ENCODE results near the gene RRP8. TPM values are rescaled to one million over a fixed set of nuclear protein-coding genes. Genes with fewer than 3 reads are reported as not detected.
A peak's percentile ranks its signal among the peaks of the same experiment; 100 is the strongest.

The RRP8 gene
- total and polyA plus RNA-seq, 10 of the 15 experiments (the other 5 are each of a cell fraction or from before 2014, with no cell fraction given): 4.7 to 51.2 (median 23.9) TPM

DNA sequence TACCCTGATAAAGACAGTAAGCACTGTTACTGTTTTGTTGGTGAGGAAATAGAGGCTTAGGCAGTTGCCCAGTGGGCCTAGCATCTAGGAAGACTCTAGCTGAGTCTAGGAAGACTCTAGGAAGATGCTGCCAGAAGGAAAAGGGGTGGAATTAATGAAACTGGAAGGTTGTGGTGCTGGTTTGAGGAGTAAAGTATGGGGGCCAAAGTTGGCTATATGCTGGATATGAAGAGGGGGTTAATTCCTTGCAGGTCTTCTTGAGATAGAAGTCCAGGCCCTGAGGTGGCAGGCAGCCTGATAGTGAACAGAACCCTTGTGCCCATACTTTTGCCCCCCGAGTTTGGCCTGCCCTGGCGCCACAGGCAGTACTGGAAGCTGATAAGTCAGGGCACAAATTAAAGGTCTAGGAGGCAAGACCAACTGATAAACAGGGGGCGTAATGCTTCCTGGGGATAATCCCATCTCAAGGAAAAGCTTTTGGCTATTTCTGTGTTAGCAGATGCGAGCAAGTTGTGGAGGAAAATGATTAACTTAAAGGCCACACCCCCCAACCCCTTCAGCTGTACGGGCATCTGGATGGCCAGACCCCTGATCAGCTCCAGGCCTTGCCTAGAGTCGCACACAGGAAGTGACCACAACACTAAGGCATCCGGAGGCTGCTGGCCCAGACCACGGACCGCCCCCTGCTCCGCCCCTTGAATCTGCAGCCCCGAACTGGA, 3.2 kb upstream of the RRP8 start (continued):
- TF ChIP-seq SMC3 (IDR thresholded peaks at IDR 0.05; ENCODE audit: borderline replicate concordance, low read length): no peak
- no peak for TF ChIP-seq SP1 (IDR thresholded peaks at IDR 0.05; ENCODE audit: low read depth, low read length)
- no peak for TF ChIP-seq CEBPB (IDR thresholded peaks at IDR 0.05; ENCODE audit: borderline replicate concordance in 1 of 2, low read depth in 2 of 2, low read length in 2 of 2)
- TF ChIP-seq ZNF217 (IDR thresholded peaks at IDR 0.05): no peak
- TF ChIP-seq, protein P1, sequence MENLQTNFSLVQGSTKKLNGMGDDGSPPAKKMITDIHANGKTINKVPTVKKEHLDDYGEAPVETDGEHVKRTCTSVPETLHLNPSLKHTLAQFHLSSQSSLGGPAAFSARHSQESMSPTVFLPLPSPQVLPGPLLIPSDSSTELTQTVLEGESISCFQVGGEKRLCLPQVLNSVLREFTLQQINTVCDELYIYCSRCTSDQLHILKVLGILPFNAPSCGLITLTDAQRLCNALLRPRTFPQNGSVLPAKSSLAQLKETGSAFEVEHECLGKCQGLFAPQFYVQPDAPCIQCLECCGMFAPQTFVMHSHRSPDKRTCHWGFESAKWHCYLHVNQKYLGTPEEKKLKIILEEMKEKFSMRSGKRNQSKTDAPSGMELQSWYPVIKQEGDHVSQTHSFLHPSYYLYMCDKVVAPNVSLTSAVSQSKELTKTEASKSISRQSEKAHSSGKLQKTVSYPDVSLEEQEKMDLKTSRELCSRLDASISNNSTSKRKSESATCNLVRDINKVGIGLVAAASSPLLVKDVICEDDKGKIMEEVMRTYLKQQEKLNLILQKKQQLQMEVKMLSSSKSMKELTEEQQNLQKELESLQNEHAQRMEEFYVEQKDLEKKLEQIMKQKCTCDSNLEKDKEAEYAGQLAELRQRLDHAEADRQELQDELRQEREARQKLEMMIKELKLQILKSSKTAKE (IDR thresholded peaks at IDR 0.05; ENCODE audit: low read depth, poor library complexity, severe bottlenecking): no peak
- no peak for TF ChIP-seq IKZF2 (IDR thresholded peaks at IDR 0.05)
- peak; percentile 27; the same call in 1 of the 2 replicates for TF ChIP-seq IKZF1 (conservative IDR thresholded peaks at IDR 0.05)
- peak; percentile 27; the same call in 1 of the 2 replicates for TF ChIP-seq POLR2AphosphoS5 (IDR thresholded peaks at IDR 0.05; ENCODE audit: low read length)
- TF ChIP-seq EED (IDR thresholded peaks at IDR 0.05; ENCODE audit: low read depth): 0 out of 2 replicates have a peak, but pooled peaks have one; percentile 16
- no peak for TF ChIP-seq ZNF207 (IDR thresholded peaks at IDR 0.05; ENCODE audit: borderline replicate concordance)
- TF ChIP-seq, protein P2, sequence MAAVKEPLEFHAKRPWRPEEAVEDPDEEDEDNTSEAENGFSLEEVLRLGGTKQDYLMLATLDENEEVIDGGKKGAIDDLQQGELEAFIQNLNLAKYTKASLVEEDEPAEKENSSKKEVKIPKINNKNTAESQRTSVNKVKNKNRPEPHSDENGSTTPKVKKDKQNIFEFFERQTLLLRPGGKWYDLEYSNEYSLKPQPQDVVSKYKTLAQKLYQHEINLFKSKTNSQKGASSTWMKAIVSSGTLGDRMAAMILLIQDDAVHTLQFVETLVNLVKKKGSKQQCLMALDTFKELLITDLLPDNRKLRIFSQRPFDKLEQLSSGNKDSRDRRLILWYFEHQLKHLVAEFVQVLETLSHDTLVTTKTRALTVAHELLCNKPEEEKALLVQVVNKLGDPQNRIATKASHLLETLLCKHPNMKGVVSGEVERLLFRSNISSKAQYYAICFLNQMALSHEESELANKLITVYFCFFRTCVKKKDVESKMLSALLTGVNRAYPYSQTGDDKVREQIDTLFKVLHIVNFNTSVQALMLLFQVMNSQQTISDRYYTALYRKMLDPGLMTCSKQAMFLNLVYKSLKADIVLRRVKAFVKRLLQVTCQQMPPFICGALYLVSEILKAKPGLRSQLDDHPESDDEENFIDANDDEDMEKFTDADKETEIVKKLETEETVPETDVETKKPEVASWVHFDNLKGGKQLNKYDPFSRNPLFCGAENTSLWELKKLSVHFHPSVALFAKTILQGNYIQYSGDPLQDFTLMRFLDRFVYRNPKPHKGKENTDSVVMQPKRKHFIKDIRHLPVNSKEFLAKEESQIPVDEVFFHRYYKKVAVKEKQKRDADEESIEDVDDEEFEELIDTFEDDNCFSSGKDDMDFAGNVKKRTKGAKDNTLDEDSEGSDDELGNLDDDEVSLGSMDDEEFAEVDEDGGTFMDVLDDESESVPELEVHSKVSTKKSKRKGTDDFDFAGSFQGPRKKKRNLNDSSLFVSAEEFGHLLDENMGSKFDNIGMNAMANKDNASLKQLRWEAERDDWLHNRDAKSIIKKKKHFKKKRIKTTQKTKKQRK (IDR thresholded peaks at IDR 0.05; ENCODE audit: low read depth, low read length): no peak
- no peak for TF ChIP-seq CHD4 (IDR thresholded peaks at IDR 0.05)
- TF ChIP-seq GABPA (IDR thresholded peaks at IDR 0.05; ENCODE audit: low read depth): 0 out of 2 replicates have a peak, but pooled peaks have one; percentile 38
- TF ChIP-seq, protein P3, sequence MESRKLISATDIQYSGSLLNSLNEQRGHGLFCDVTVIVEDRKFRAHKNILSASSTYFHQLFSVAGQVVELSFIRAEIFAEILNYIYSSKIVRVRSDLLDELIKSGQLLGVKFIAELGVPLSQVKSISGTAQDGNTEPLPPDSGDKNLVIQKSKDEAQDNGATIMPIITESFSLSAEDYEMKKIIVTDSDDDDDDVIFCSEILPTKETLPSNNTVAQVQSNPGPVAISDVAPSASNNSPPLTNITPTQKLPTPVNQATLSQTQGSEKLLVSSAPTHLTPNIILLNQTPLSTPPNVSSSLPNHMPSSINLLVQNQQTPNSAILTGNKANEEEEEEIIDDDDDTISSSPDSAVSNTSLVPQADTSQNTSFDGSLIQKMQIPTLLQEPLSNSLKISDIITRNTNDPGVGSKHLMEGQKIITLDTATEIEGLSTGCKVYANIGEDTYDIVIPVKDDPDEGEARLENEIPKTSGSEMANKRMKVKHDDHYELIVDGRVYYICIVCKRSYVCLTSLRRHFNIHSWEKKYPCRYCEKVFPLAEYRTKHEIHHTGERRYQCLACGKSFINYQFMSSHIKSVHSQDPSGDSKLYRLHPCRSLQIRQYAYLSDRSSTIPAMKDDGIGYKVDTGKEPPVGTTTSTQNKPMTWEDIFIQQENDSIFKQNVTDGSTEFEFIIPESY (IDR thresholded peaks at IDR 0.05): no peak
- no peak for TF ChIP-seq ZBED1 (IDR thresholded peaks at IDR 0.05; ENCODE audit: borderline replicate concordance)
- TF ChIP-seq, protein P4, sequence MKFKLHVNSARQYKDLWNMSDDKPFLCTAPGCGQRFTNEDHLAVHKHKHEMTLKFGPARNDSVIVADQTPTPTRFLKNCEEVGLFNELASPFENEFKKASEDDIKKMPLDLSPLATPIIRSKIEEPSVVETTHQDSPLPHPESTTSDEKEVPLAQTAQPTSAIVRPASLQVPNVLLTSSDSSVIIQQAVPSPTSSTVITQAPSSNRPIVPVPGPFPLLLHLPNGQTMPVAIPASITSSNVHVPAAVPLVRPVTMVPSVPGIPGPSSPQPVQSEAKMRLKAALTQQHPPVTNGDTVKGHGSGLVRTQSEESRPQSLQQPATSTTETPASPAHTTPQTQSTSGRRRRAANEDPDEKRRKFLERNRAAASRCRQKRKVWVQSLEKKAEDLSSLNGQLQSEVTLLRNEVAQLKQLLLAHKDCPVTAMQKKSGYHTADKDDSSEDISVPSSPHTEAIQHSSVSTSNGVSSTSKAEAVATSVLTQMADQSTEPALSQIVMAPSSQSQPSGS (IDR thresholded peaks at IDR 0.05; ENCODE audit: low read length): no peak
- TF ChIP-seq NFXL1 (IDR thresholded peaks at IDR 0.05; ENCODE audit: borderline replicate concordance): no peak
- TF ChIP-seq CHD2 (IDR thresholded peaks at IDR 0.05; ENCODE audit: borderline replicate concordance, low read depth, low read length): no peak
- TF ChIP-seq PAX5 (IDR thresholded peaks at IDR 0.05; ENCODE audit: borderline replicate concordance, low read depth, low read length): 0 out of 2 replicates have a peak, but pooled peaks have one; percentile 60
- peak; percentile 77 for TF ChIP-seq RUNX3 (IDR thresholded peaks at IDR 0.05; ENCODE audit: low read length)
- TF ChIP-seq, protein P5, sequence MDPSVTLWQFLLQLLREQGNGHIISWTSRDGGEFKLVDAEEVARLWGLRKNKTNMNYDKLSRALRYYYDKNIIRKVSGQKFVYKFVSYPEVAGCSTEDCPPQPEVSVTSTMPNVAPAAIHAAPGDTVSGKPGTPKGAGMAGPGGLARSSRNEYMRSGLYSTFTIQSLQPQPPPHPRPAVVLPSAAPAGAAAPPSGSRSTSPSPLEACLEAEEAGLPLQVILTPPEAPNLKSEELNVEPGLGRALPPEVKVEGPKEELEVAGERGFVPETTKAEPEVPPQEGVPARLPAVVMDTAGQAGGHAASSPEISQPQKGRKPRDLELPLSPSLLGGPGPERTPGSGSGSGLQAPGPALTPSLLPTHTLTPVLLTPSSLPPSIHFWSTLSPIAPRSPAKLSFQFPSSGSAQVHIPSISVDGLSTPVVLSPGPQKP (IDR thresholded peaks at IDR 0.05; ENCODE audit: low read depth, low read length): peak; percentile 54; the same call in 1 of the 2 replicates

Data from GM12878 (cell line).